Mucosa of descending colon (tissue), 3 donors: ENCODE results near the gene PLEKHA7. TPM values are rescaled to one million over a fixed set of nuclear protein-coding genes. Genes with fewer than 3 reads are reported as not detected.

Experiments
- ATAC-seq: fragments of 200-7000 bp; cut with Tn5 transposase; one replicate; pipeline ENCODE4 v1.9.1; 2020; ENCODE audit warnings: mild to moderate bottlenecking, moderate library complexity
- DNase-seq, 3 donors: peaks; one replicate each; pipeline ENCODE4 v3.0.0-alpha.2; 2020
- H3K36me3 ChIP-seq: fragments of 200-600 bp; one replicate; pipeline ENCODE4 v1.8.0; 2021; ENCODE audit warnings: low read depth, mild to moderate bottlenecking
- H3K4me1 ChIP-seq: fragments of 200-600 bp; one replicate; pipeline ENCODE4 v1.8.0; 2021; ENCODE audit warnings: low read depth, mild to moderate bottlenecking
- H3K4me3 ChIP-seq: fragments of 200-600 bp; one replicate; pipeline ENCODE4 v1.8.0; 2021; ENCODE audit warnings: mild to moderate bottlenecking
- H3K9me3 ChIP-seq: fragments of 200-600 bp; one replicate; pipeline ENCODE4 v1.8.0; 2021; ENCODE audit warnings: mild to moderate bottlenecking
- CTCF ChIP-seq: fragments of 200-600 bp; IDR thresholded peaks from one replicate; pipeline ENCODE4 v1.8.0; 2022; ENCODE audit warnings: antibody characterized with exemption, mild to moderate bottlenecking
- intact Hi-C, 2 donors: fragments of 100-400 bp; cut with DNase I in 1 of 2; cut with micrococcal nuclease in 1 of 2; formaldehyde crosslinking; loops; one replicate each; pipeline versions ENCODE4 v1.11.0 to v1.11.1; 2022; cut with DNase I, micrococcal nuclease
- total RNA-seq, 3 donors: library from RNA; stranded (reverse); fragmentation: NEBNext Ultra II Directional in 2 of 3; extraction: Animal tissue kit (Norgen Biotek cat#: 25700) in 2 of 3; gene quantifications; one replicate each; pipeline versions ENCODE4 v1.2.1 to v1.2.4, GENCODE V29; 2021 to 2023
- donor health status: DM: no; HTN: no; CAD: no; lungs with moderate emphysema.
- donor health status: DM: no; HTN: no; CAD: no.
- donor health status: DM: no; HTN: yes; CAD: no.

The PLEKHA7 gene
- total RNA-seq, 3 donors from 2014 or later, result 67.0 to 120 (median 99.6) TPM

DNA sequence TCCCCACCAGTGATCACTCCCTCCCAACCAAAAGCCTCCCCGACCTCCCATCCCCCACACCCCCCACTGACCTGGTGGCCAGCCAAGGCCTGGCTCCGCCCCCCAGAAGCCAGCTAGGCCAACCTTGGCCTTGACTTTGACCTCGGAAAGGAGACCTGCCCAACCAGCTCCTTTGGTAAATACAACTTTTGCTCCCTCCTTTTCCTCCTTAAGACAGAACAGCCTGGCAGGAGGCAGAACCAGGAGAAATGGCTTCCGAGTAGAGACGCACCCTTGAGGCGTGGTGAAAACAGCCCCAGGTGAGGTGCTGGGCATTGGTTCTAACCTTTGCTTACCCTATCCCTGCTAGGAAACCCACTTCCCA lies 27.0 kb downstream of the PLEKHA7 start:
- Histone ChIP-seq H3K4me3 (no peak overlapping the region), H3K36me3 (no peaks in the 10 kb centered on the region), H3K4me1 (peaks cover 31% of the 10 kb centered on the region), H3K9me3 (no peaks in the 10 kb centered on the region)
- peak; percentile 79 for ATAC-seq
- TF ChIP-seq CTCF, result no peak
- intact Hi-C loops, result no loop called here
- peak; percentile 76 to 90 (median 88) for DNase-seq

- ATAC-seq (peak; percentile 87), DNase-seq (peak; percentile 87 to 96 (median 91))
- Histone ChIP-seq H3K9me3 (no peaks in the 10 kb centered on the region), H3K4me1 (peaks cover 31% of the 10 kb centered on the region), H3K36me3 (no peaks in the 10 kb centered on the region), H3K4me3 (no peak overlapping the region)
- TF ChIP-seq CTCF, result peak; percentile 9
- intact Hi-C loops, result no loop called here
These were observed 27.6 kb downstream of the PLEKHA7 start for GRCh38 chr11:16986434-16987204.

DNA sequence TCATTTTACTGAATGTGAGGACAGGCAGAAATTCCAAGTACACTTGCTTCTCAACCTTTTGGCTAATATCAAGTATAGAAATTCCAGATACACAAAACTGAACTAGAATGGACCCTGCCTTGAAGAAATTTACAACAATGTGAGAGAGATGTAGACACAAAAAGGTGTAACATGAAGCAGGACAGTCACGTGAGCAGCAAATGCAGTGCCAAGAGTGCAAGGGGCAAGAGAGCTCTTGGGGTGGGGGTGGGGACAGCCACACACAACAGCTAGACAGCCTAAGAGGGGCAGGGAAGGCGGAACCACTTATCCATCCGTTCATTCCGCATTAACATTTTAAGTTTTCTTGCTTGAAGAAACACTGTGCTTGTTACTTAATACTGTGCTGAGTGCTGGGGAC lies 28.9 kb downstream of the PLEKHA7 start:
- peaks cover 31% of the 10 kb centered on the region for H3K4me1 ChIP-seq
- ATAC-seq, result no peak
- intact Hi-C loops, result no loop called here

DNA sequence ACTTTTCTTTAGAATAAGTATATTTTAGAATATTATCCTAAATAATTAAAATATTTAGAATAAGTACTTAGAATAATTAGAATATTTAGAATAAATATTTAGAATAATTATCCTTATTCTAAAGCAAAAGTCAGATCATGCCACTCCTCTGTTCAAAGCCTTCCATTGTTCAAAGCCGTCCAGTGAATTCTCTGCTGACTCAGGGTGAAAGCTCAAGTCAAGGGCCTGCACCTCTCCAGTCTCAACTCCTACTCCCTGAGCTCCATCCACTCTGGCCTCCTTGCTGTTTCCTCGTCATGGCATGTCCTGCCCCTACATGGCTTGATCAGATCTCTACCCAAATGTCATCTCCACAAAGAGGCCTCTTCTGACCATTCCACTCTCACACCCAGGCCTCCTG lies 30.0 kb downstream of the PLEKHA7 start:
- Histone ChIP-seq H3K4me3 (no peak overlapping the region), H3K4me1 (peaks cover 31% of the 10 kb centered on the region)

More for the DNA sequence above, 28.9 kb downstream of the PLEKHA7 start:
- no peaks in the 10 kb centered on the region for H3K9me3 ChIP-seq
- no peak overlapping the region for H3K4me3 ChIP-seq
- no peak for TF ChIP-seq CTCF
- H3K36me3 ChIP-seq, result no peaks in the 10 kb centered on the region
- DNase-seq, result peak in 2 of 3 donors; percentile 62 to 75

GRCh38 chr11:16982809-16983208 lies 31.4 kb downstream of the PLEKHA7 start:
- Histone ChIP-seq H3K4me1 (peaks cover 23% of the 10 kb centered on the region), H3K36me3 (no peaks in the 10 kb centered on the region), H3K9me3 (no peaks in the 10 kb centered on the region), H3K4me3 (no peak overlapping the region)
- ATAC-seq (no peak), DNase-seq (no peak)
- TF ChIP-seq CTCF, result no peak
- intact Hi-C loops, result no loop called here

More for the DNA sequence above, 30.0 kb downstream of the PLEKHA7 start:
- no peak for TF ChIP-seq CTCF
- H3K9me3 ChIP-seq, result no peaks in the 10 kb centered on the region
- DNase-seq (no peak), ATAC-seq (no peak)
- H3K36me3 ChIP-seq, result no peaks in the 10 kb centered on the region
- intact Hi-C loops, result no loop called here
